ENCODE measurements around the gene YPEL2.

DNA sequence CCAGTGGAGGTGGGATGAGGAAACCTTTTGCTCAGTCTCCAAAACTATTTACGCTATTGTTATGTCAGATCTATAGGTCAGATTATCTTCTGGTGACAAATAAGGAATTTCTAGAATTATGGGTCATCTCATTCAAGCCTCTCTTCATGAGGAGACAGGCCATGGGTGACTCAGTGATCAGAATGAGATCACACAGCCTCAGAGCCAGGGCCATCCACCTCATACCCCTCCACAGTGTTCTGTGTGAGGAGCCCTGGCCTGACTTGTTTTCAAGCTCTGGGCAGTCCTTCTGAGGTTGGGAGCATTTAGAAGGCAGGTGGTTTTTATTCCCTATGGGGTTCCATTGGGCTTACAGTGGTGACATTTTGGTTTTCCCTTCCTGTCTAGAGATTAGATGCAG is 26.5 kb downstream of the YPEL2 start:
- no peak for TF ChIP-seq POLR2A (IDR thresholded peaks at IDR 0.05; ENCODE audit: low read depth, low read length)
- TF ChIP-seq POLR2AphosphoS5 (IDR thresholded peaks at IDR 0.05; ENCODE audit: low read depth, low read length): no peak

Measured in GM12892 (cell line).